Transverse colon (tissue), 4 donors: ENCODE data around the gene RPS6KL1.

Source experiments
- EP300 ChIP-seq: sonication (generic); formaldehyde crosslinking; IDR thresholded peaks from one replicate; pipeline ENCODE4 v1.6.1; 2017; ENCODE audit warnings: antibody characterized with exemption, low read depth
- POLR2A ChIP-seq: fragments of 450-650 bp; IDR thresholded peaks from one replicate; pipeline ENCODE4 v1.6.1; 2016; ENCODE audit warnings: antibody characterized with exemption, mild to moderate bottlenecking, moderate library complexity
- POLR2AphosphoS5 ChIP-seq, 3 donors: sonication (generic); formaldehyde crosslinking; IDR thresholded peaks; one replicate each; pipeline ENCODE4 v1.6.1; 2016; ENCODE audit warnings: antibody characterized with exemption in 3 of 3
- TF ChIP-seq, protein P1 (sequence below), 5 experiments: fragments of 200-600 bp in 3 of 5; fragments of 450-650 bp in 2 of 5; sonication (generic) in 3 of 5; IDR thresholded peaks; 1 replicate in 2 of 5; 2 replicates in 3 of 5; pipeline ENCODE4 v1.5.1; 2016 to 2017; ENCODE audit warnings: antibody characterized with exemption in 5 of 5, inconsistent platforms in 3 of 5, mild to moderate bottlenecking in 2 of 5, moderate library complexity in 1 of 5

DNA sequence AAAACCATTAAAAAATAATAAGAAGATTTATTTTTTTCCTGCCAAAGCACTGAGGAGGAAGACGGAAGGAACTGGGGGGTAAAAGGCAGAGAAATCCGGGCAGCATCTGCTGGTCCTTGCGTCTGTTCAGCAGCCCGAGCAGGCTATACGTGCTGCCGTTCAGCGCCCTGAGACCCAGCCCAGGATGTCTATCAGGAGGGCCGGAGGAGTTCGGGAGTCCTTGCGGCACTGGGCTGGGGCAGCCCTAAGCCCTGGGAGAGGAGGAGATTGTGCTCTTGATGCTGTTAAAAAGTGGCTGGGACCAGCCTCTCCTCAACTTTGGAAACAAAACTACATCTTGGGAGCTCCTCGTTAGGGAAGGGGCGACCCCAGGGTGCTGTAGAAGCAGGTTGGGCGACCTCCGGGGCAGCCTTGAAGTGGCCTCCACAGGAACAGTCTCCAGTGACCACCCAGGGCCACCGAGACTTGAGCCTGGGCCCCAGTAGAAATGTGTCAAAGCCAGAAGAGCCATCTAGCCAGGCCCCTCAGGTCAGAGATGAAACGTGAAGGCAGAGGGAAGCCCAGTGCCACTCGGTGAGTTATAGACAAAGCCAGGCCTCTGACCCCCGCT is 18.0 kb upstream of the RPS6KL1 start:
- TF ChIP-seq, protein P1, sequence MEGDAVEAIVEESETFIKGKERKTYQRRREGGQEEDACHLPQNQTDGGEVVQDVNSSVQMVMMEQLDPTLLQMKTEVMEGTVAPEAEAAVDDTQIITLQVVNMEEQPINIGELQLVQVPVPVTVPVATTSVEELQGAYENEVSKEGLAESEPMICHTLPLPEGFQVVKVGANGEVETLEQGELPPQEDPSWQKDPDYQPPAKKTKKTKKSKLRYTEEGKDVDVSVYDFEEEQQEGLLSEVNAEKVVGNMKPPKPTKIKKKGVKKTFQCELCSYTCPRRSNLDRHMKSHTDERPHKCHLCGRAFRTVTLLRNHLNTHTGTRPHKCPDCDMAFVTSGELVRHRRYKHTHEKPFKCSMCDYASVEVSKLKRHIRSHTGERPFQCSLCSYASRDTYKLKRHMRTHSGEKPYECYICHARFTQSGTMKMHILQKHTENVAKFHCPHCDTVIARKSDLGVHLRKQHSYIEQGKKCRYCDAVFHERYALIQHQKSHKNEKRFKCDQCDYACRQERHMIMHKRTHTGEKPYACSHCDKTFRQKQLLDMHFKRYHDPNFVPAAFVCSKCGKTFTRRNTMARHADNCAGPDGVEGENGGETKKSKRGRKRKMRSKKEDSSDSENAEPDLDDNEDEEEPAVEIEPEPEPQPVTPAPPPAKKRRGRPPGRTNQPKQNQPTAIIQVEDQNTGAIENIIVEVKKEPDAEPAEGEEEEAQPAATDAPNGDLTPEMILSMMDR (IDR thresholded peaks at IDR 0.05), result no peak
- TF ChIP-seq POLR2A (no peak), EP300 (no peak), POLR2AphosphoS5 (IDR thresholded peaks at IDR 0.05) (no peak)
